IMR-90 (cell line): ENCODE results near the gene PKD1. TPM values are rescaled to one million over a fixed set of nuclear protein-coding genes. Genes with fewer than 3 reads are reported as not detected.

Experiments used
- ATAC-seq: fragments of 200-7000 bp; cut with Tn5 transposase; 2 replicates; pipeline ENCODE4 v1.9.1; 2020; ENCODE audit warnings: low read depth, mild to moderate bottlenecking, moderate library complexity
- BruUV-seq: library from RNA; stranded (reverse); fragments of 400-500 nt; replicated peaks from 2 replicates; lab custom pipeline; 2021; lab: Mats Ljungman, UMichigan
- CTCF ChIA-PET: fragments of 300-600 bp; formaldehyde crosslinking; extraction: SDS; loops from one replicate; lab custom pipeline; 2021; ENCODE audit warnings: antibody characterized with exemption; lab: Yijun Ruan, JAX
- POLR2A ChIA-PET: fragments of 300-600 bp; sonication (Branson Sonifier 250); formaldehyde crosslinking; loops from one replicate; lab custom pipeline; 2022; ENCODE audit warnings: antibody characterized with exemption; ENCODE audit not compliant: unreplicated experiment; lab: Charles Lee
- DNase-seq: peaks from one replicate; pipeline ENCODE4 v3.0.0; 2013
- H2AFZ ChIP-seq: replicated peaks from 2 replicates; pipeline ENCODE3; 2013; ENCODE audit warnings: low read length, mild to moderate bottlenecking; ENCODE audit not compliant: poor library complexity
- H2AK5ac ChIP-seq: 2 replicates; pipeline ENCODE4 v1.6.1; 2013; ENCODE audit warnings: low read depth, low read length, inconsistent platforms
- H2AK9ac ChIP-seq: replicated peaks from 2 replicates; pipeline ENCODE3; 2013; ENCODE audit warnings: mild to moderate bottlenecking, low read depth, low read length, moderate library complexity; ENCODE audit not compliant: poor library complexity
- H2BK120ac ChIP-seq: 2 replicates; pipeline ENCODE4 v1.6.1; 2013; ENCODE audit warnings: low read depth, low read length, inconsistent platforms
- H2BK15ac ChIP-seq: 3 replicates; pipeline ENCODE4 v1.6.1; 2013; ENCODE audit warnings: low read depth, low read length, inconsistent platforms
- H2BK20ac ChIP-seq: 2 replicates; pipeline ENCODE4 v1.6.1; 2013; ENCODE audit warnings: low read depth, mild to moderate bottlenecking, inconsistent platforms, low read length, moderate library complexity
- H2BK5ac ChIP-seq: 2 replicates; pipeline ENCODE4 v1.6.1; 2013; ENCODE audit warnings: mild to moderate bottlenecking, low read depth, low read length, inconsistent platforms; ENCODE audit not compliant: poor library complexity, severe bottlenecking
- H3K14ac ChIP-seq: replicated peaks from 2 replicates; pipeline ENCODE4 v1.6.1; 2013; ENCODE audit warnings: low read depth, low read length, inconsistent platforms
- H3K18ac ChIP-seq: 2 replicates; pipeline ENCODE4 v1.6.1; 2013; ENCODE audit warnings: low read depth, low read length, control low read depth
- H3K23ac ChIP-seq: 2 replicates; pipeline ENCODE4 v1.6.1; 2013; ENCODE audit warnings: low read depth, low read length, inconsistent platforms
- H3K27ac ChIP-seq: 2 replicates; pipeline ENCODE4 v1.5.1; 2013; ENCODE audit warnings: mild to moderate bottlenecking, control low read depth, low read length; ENCODE audit not compliant: insufficient read depth
- H3K27me3 ChIP-seq: 2 replicates; pipeline ENCODE4 v1.6.1; 2013; ENCODE audit warnings: low read length; ENCODE audit not compliant: control insufficient read depth, insufficient read depth
- H3K36me3 ChIP-seq: 2 replicates; pipeline ENCODE4 v1.6.1; 2013; ENCODE audit warnings: low read length, mixed read lengths; ENCODE audit not compliant: control insufficient read depth, insufficient read depth
- H3K4ac ChIP-seq: 2 replicates; pipeline ENCODE4 v1.6.1; 2013; ENCODE audit warnings: low read depth, low read length, inconsistent platforms
- H3K4me1 ChIP-seq: 2 replicates; pipeline ENCODE4 v1.6.1; 2013; ENCODE audit warnings: low read length, mixed read lengths; ENCODE audit not compliant: control insufficient read depth, insufficient read depth
- H3K4me2 ChIP-seq: 2 replicates; pipeline ENCODE4 v1.6.1; 2013; ENCODE audit warnings: low read depth, mild to moderate bottlenecking, control low read depth, low read length, moderate library complexity
- H3K4me3 ChIP-seq: 2 replicates; pipeline ENCODE4 v1.5.1; 2013; ENCODE audit warnings: low read depth, mild to moderate bottlenecking, control low read depth, low read length, moderate library complexity; ENCODE audit not compliant: insufficient read depth
- H3K56ac ChIP-seq: 2 replicates; pipeline ENCODE4 v1.6.1; 2013; ENCODE audit warnings: low read length, inconsistent platforms; ENCODE audit not compliant: insufficient read depth; ENCODE audit errors: extremely low read depth
- H3K79me1 ChIP-seq, 2 experiments: 2 replicates each; pipeline ENCODE4 v1.6.1; 2013; ENCODE audit warnings: low read length in 2 of 2, inconsistent platforms in 1 of 2, low read depth in 1 of 2
- H3K9ac ChIP-seq: 2 replicates; pipeline ENCODE4 v1.6.1; 2013; ENCODE audit warnings: low read depth, low read length, control low read depth
- H3K9me1 ChIP-seq: 2 replicates; pipeline ENCODE4 v1.6.1; 2013; ENCODE audit warnings: low read length, inconsistent platforms; ENCODE audit not compliant: insufficient read depth
- H3K9me3 ChIP-seq: 2 replicates; pipeline ENCODE4 v1.6.1; 2013; ENCODE audit warnings: low read length; ENCODE audit not compliant: control insufficient read depth, insufficient read depth
- H4K20me1 ChIP-seq: 2 replicates; pipeline ENCODE4 v1.6.1; 2013; ENCODE audit warnings: low read length, inconsistent platforms; ENCODE audit not compliant: insufficient read depth
- H4K5ac ChIP-seq: 2 replicates; pipeline ENCODE4 v1.6.1; 2013; ENCODE audit warnings: mild to moderate bottlenecking, low read depth, low read length, control low read depth
- H4K8ac ChIP-seq, 2 experiments: 2 replicates each; pipeline ENCODE4 v1.6.1; 2013; ENCODE audit warnings: low read depth in 2 of 2, low read length in 2 of 2, control low read depth in 1 of 2, inconsistent platforms in 1 of 2
- H4K91ac ChIP-seq: 2 replicates; pipeline ENCODE4 v1.6.1; 2013; ENCODE audit warnings: low read depth, low read length, inconsistent platforms; ENCODE audit not compliant: insufficient read depth
- BHLHE40 ChIP-seq: fragments of 150-350 bp; IDR thresholded peaks from 2 replicates; pipeline ENCODE4 v1.6.1; 2016; ENCODE audit warnings: mild to moderate bottlenecking, low read depth, low read length
- CEBPB ChIP-seq: IDR thresholded peaks from 2 replicates; pipeline ENCODE4 v1.6.1; 2012; ENCODE audit warnings: low read depth, low read length, improper control_type of control experiment
- CHD1 ChIP-seq: IDR thresholded peaks from 2 replicates; pipeline ENCODE4 v1.6.1; 2012; ENCODE audit warnings: low read depth, low read length, improper control_type of control experiment
- MAZ ChIP-seq: IDR thresholded peaks from 2 replicates; pipeline ENCODE4 v1.6.1; 2012; ENCODE audit warnings: low read depth, mild to moderate bottlenecking, low read length, improper control_type of control experiment, moderate library complexity, borderline replicate concordance
- MXI1 ChIP-seq: IDR thresholded peaks from 2 replicates; pipeline ENCODE4 v1.6.1; 2012; ENCODE audit warnings: low read depth, mild to moderate bottlenecking, low read length, moderate library complexity, borderline replicate concordance
- NFE2L2 ChIP-seq: fragments of 150-350 bp; IDR thresholded peaks from 2 replicates; pipeline ENCODE4 v1.6.1; 2016; ENCODE audit warnings: low read depth, mild to moderate bottlenecking, low read length
- POLR2A ChIP-seq: IDR thresholded peaks from 2 replicates; pipeline ENCODE4 v1.6.1; 2012; ENCODE audit warnings: mild to moderate bottlenecking, low read depth, low read length
- RAD21 ChIP-seq: IDR thresholded peaks from 2 replicates; pipeline ENCODE4 v1.6.1; 2012; ENCODE audit warnings: low read length, improper control_type of control experiment
- RCOR1 ChIP-seq: IDR thresholded peaks from 2 replicates; pipeline ENCODE4 v1.6.1; 2012; ENCODE audit warnings: mild to moderate bottlenecking, low read length, improper control_type of control experiment; ENCODE audit not compliant: insufficient replicate concordance
- WGBS, 2 experiments: methylation state at CpG; one replicate each; pipeline versions ENCODE4 v1.1.5 to v1.1.7; 2013; ENCODE audit warnings: missing lambda C conversion rate in 2 of 2; ENCODE audit not compliant: insufficient read length in 1 of 2; ENCODE audit errors: extremely low coverage in 2 of 2; 5-methylcytosine and 5-hydroxymethylcytosine counted together
- dilution Hi-C: fragments of 300-500 bp; cut with HindIII; formaldehyde crosslinking; loops from one replicate; pipeline ENCODE4 v1.14.3; 2018; ENCODE audit warnings: low sequenced_read_pairs; ENCODE audit not compliant: unreplicated experiment
- in situ Hi-C: fragments of 300-500 bp; cut with MboI; formaldehyde crosslinking; loops from 3 replicates; pipeline ENCODE4 v1.14.3; 2019; ENCODE audit warnings: low sequenced_read_pairs, inconsistent platforms, mixed read lengths
- intact Hi-C: fragments of 100-400 bp; cut with micrococcal nuclease; formaldehyde crosslinking; loops from 2 replicates; pipeline ENCODE4 v1.10.0; 2022
- polyA plus RNA-seq, 3 experiments: library from polyadenylated mRNA; depleted of rRNA; stranded (reverse); fragments of >200 nt; gene quantifications; 2 replicates each; pipeline ENCODE4 v1.2.3, GENCODE V29; 2012; ENCODE audit warnings: low replicate concordance in 1 of 3
- total RNA-seq: library from RNA; depleted of rRNA; stranded (reverse); fragments of >200 nt; gene quantifications from 2 replicates; pipeline ENCODE4 v1.2.3, GENCODE V29; 2012
- TF ChIP-seq, protein P1 (sequence below): fragments of 150-350 bp; IDR thresholded peaks from 2 replicates; pipeline ENCODE4 v1.6.1; 2016; ENCODE audit warnings: low read depth, mild to moderate bottlenecking, low read length, moderate library complexity, borderline replicate concordance
- TF ChIP-seq, protein P2 (sequence below): conservative IDR thresholded peaks from 2 replicates; pipeline ENCODE4 v1.5.1; 2012; ENCODE audit warnings: mild to moderate bottlenecking, low read depth, low read length, improper control_type of control experiment
- TF ChIP-seq, protein P3 (sequence below): fragments of 150-350 bp; IDR thresholded peaks from 2 replicates; pipeline ENCODE4 v1.6.1; 2017; ENCODE audit warnings: mild to moderate bottlenecking, antibody characterized with exemption, low read length, low read depth

PKD1 gene
- total and polyA plus RNA-seq, 2 of the 4 experiments (the other 2 are of a cell fraction), result 7.9 to 97.3 TPM

DNA sequence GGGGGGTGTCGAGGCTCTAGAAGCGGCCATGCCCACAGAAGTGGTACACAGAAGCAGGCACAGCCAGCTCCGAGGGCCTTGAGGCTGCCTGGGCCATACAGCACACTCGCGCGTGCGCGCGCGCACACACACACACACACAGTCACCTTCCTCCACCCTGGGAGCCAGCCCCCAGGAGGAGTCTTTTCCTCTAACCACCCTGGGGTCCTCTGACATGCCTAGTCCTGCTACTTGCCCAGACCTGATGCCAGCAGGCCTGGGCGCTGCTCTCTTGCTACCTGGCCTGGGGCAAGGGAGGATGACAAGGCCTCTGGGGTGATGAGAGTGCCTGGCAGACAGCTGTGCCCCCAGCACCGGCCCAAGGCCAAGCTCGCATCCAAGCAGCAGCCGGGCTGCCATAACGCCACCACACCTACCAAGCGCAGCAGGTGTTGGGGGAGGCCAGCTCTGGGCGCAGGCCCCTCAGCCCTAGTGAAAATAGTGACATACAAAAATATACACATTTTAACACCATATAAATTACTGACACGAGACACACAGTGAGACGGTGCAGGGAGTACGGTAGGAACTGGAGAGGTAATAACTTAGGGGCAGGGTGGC is 46.8 kb downstream of the PKD1 start:
- Histone ChIP-seq H3K9ac (no peak overlapping the region), H3K27me3 (no peaks in the 10 kb centered on the region), H3K36me3 (peaks cover 91% of the 10 kb centered on the region), H4K8ac (no peak overlapping the region), H2BK5ac (no peak overlapping the region), H3K4ac (no peak overlapping the region), H3K4me3 (no peak overlapping the region), H3K14ac (no peak overlapping the region), H3K9me3 (no peaks in the 10 kb centered on the region), H2BK120ac (no peak overlapping the region), H4K91ac (no peak overlapping the region), H3K23ac (no peak overlapping the region), H3K4me2 (no peak overlapping the region), H4K20me1 (peaks cover 21% of the 10 kb centered on the region), H3K27ac (no peak overlapping the region), H2BK20ac (no peak overlapping the region), H2AK5ac (no peak overlapping the region), H3K56ac (no peak overlapping the region), H4K5ac (no peak overlapping the region), H2BK15ac (no peak overlapping the region), H2AK9ac (no peak overlapping the region), H3K9me1 (no peaks in the 10 kb centered on the region), H2AFZ (no peak overlapping the region), H3K79me1 (peaks cover 0 to 12% of the 10 kb centered on the region in 2 experiments; a peak in 1 of 4 replicates), H3K4me1 (no peaks in the 10 kb centered on the region), H3K18ac (no peak overlapping the region)
- WGBS, 2 experiments, result 78% methylated on average over 9 of the region's 20 CpGs; no CpG with 5 or more reads in 1 of the 2 experiments
- CTCF ChIA-PET, result no interaction called here
- intact Hi-C loops (no loop called here), dilution Hi-C loops (no loop called here), in situ Hi-C loops (no loop called here)
- DNase-seq (no peak), ATAC-seq (no peak)
- BruUV-seq, result no TSS peak
- TF ChIP-seq NFE2L2, result no peak
- no peak for TF ChIP-seq RAD21
- TF ChIP-seq CEBPB, result no peak
- no peak for TF ChIP-seq RCOR1
- TF ChIP-seq CHD1, result no peak
- TF ChIP-seq, protein P1, sequence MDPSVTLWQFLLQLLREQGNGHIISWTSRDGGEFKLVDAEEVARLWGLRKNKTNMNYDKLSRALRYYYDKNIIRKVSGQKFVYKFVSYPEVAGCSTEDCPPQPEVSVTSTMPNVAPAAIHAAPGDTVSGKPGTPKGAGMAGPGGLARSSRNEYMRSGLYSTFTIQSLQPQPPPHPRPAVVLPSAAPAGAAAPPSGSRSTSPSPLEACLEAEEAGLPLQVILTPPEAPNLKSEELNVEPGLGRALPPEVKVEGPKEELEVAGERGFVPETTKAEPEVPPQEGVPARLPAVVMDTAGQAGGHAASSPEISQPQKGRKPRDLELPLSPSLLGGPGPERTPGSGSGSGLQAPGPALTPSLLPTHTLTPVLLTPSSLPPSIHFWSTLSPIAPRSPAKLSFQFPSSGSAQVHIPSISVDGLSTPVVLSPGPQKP, result no peak
- no peak for TF ChIP-seq MXI1
- no peak for TF ChIP-seq MAZ
- TF ChIP-seq, protein P2, sequence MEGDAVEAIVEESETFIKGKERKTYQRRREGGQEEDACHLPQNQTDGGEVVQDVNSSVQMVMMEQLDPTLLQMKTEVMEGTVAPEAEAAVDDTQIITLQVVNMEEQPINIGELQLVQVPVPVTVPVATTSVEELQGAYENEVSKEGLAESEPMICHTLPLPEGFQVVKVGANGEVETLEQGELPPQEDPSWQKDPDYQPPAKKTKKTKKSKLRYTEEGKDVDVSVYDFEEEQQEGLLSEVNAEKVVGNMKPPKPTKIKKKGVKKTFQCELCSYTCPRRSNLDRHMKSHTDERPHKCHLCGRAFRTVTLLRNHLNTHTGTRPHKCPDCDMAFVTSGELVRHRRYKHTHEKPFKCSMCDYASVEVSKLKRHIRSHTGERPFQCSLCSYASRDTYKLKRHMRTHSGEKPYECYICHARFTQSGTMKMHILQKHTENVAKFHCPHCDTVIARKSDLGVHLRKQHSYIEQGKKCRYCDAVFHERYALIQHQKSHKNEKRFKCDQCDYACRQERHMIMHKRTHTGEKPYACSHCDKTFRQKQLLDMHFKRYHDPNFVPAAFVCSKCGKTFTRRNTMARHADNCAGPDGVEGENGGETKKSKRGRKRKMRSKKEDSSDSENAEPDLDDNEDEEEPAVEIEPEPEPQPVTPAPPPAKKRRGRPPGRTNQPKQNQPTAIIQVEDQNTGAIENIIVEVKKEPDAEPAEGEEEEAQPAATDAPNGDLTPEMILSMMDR, result no peak
- no peak for TF ChIP-seq BHLHE40
- no peak for TF ChIP-seq POLR2A
- TF ChIP-seq, protein P3, sequence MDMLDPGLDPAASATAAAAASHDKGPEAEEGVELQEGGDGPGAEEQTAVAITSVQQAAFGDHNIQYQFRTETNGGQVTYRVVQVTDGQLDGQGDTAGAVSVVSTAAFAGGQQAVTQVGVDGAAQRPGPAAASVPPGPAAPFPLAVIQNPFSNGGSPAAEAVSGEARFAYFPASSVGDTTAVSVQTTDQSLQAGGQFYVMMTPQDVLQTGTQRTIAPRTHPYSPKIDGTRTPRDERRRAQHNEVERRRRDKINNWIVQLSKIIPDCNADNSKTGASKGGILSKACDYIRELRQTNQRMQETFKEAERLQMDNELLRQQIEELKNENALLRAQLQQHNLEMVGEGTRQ, result no peak
- POLR2A ChIA-PET, result no interaction called here
